ENCODE data around the gene RPN1.

DNA sequence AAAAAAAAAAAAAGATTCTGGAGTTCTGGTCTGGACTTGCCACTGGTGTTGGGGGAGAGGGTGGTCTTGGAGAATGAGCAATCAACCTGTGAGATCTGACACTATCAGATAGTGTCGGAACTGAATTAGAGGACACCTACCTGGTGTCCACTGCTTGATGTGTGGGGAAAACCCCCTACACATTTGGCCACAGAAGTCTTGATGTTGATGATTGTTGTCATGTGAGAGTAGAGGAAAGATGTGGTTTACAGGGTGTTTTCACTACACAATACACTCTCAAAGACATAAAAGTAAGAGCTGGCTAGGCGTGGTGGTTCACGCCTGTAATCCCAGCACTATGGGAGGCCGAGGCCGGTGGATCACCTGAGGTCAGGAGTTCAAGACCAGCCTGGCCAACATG, 38.4 kb upstream of the RPN1 start:
- TF ChIP-seq POLR2AphosphoS5 (IDR thresholded peaks at IDR 0.05) (no peak), POLR2A (IDR thresholded peaks at IDR 0.05) (no peak)
- TF ChIP-seq, protein P1, sequence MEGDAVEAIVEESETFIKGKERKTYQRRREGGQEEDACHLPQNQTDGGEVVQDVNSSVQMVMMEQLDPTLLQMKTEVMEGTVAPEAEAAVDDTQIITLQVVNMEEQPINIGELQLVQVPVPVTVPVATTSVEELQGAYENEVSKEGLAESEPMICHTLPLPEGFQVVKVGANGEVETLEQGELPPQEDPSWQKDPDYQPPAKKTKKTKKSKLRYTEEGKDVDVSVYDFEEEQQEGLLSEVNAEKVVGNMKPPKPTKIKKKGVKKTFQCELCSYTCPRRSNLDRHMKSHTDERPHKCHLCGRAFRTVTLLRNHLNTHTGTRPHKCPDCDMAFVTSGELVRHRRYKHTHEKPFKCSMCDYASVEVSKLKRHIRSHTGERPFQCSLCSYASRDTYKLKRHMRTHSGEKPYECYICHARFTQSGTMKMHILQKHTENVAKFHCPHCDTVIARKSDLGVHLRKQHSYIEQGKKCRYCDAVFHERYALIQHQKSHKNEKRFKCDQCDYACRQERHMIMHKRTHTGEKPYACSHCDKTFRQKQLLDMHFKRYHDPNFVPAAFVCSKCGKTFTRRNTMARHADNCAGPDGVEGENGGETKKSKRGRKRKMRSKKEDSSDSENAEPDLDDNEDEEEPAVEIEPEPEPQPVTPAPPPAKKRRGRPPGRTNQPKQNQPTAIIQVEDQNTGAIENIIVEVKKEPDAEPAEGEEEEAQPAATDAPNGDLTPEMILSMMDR (IDR thresholded peaks at IDR 0.05) = no peak

All from suprapubic skin (tissue), 4 donors.